ENCODE results near the gene ARFGAP2. TPM values are rescaled to one million over a fixed set of nuclear protein-coding genes. Genes with fewer than 3 reads are reported as not detected.
"Not testable (repeated sequence)": the region's sequence is repeated elsewhere in the genome, so short reads cannot be mapped to it uniquely, and the experiment has no call there.

The ARFGAP2 gene
- total RNA-seq, 1 donor from 2014 or later, result 119 TPM

GRCh38 chr11:47216121-47216798 lies 39.6 kb upstream of the ARFGAP2 start:
- Mint-ChIP-seq H3K27me3 (ENCODE audit: unreplicated experiment) (peaks cover 2% of the 10 kb centered on the region), H3K36me3 (ENCODE audit: unreplicated experiment) (no peaks in the 10 kb centered on the region), H3K4me3 (ENCODE audit: unreplicated experiment) (peak overlapping the region; percentile 90), H3K9me3 (ENCODE audit: unreplicated experiment) (peaks cover 7% of the 10 kb centered on the region), H3K4me1 (ENCODE audit: low read depth, unreplicated experiment) (peaks cover 4% of the 10 kb centered on the region), H3K27ac (ENCODE audit: unreplicated experiment) (peak overlapping the region; percentile 26)
- DNase-seq, result no peak
- no peak for TF ChIP-seq CTCF (IDR thresholded peaks at IDR 0.05; ENCODE audit: partially characterized antibody, unreplicated experiment)

- H3K27me3 Mint-ChIP-seq (ENCODE audit: unreplicated experiment), result peaks cover 2% of the 10 kb centered on the region
- no peaks in the 10 kb centered on the region for H3K36me3 Mint-ChIP-seq (ENCODE audit: unreplicated experiment)
- H3K27ac Mint-ChIP-seq (ENCODE audit: unreplicated experiment), result peak overlapping the region; percentile 82
- DNase-seq, result no peak
- H3K9me3 Mint-ChIP-seq (ENCODE audit: unreplicated experiment), result peaks cover 7% of the 10 kb centered on the region
- TF ChIP-seq CTCF (IDR thresholded peaks at IDR 0.05; ENCODE audit: partially characterized antibody, unreplicated experiment), result no peak
- peaks cover 4% of the 10 kb centered on the region for H3K4me1 Mint-ChIP-seq (ENCODE audit: low read depth, unreplicated experiment)
- H3K4me3 Mint-ChIP-seq (ENCODE audit: unreplicated experiment), result peak overlapping the region; percentile 90
Observed at GRCh38 chr11:47215366-47215910, 38.8 kb upstream of the ARFGAP2 start.

- no peak for TF ChIP-seq CTCF (IDR thresholded peaks at IDR 0.05; ENCODE audit: partially characterized antibody, unreplicated experiment)
- Mint-ChIP-seq H3K36me3 (ENCODE audit: unreplicated experiment) (no peaks in the 10 kb centered on the region), H3K9me3 (ENCODE audit: unreplicated experiment) (peaks cover 7% of the 10 kb centered on the region), H3K27ac (ENCODE audit: unreplicated experiment) (peak overlapping the region; percentile 94), H3K4me1 (ENCODE audit: low read depth, unreplicated experiment) (peaks cover 4% of the 10 kb centered on the region), H3K4me3 (ENCODE audit: unreplicated experiment) (peak overlapping the region; percentile 94), H3K27me3 (ENCODE audit: unreplicated experiment) (peaks cover 2% of the 10 kb centered on the region)
- peak; percentile 60 for DNase-seq
Observed at GRCh38 chr11:47213950-47214565, 37.4 kb upstream of the ARFGAP2 start.

GRCh38 chr11:47212938-47213337 lies 36.3 kb upstream of the ARFGAP2 start:
- H3K36me3 Mint-ChIP-seq (ENCODE audit: unreplicated experiment), result no peaks in the 10 kb centered on the region
- TF ChIP-seq CTCF (IDR thresholded peaks at IDR 0.05; ENCODE audit: partially characterized antibody, unreplicated experiment), result no peak
- H3K27me3 Mint-ChIP-seq (ENCODE audit: unreplicated experiment), result peaks cover 2% of the 10 kb centered on the region
- no peaks in the 10 kb centered on the region for H3K4me1 Mint-ChIP-seq (ENCODE audit: low read depth, unreplicated experiment)
- DNase-seq, result no peak
- no peak overlapping the region for H3K4me3 Mint-ChIP-seq (ENCODE audit: unreplicated experiment)
- H3K27ac Mint-ChIP-seq (ENCODE audit: unreplicated experiment), result no peak overlapping the region
- peaks cover 7% of the 10 kb centered on the region for H3K9me3 Mint-ChIP-seq (ENCODE audit: unreplicated experiment)

- TF ChIP-seq CTCF (IDR thresholded peaks at IDR 0.05; ENCODE audit: partially characterized antibody, unreplicated experiment), result no peak
- no peaks in the 10 kb centered on the region for H3K36me3 Mint-ChIP-seq (ENCODE audit: unreplicated experiment)
- no peaks in the 10 kb centered on the region for H3K27me3 Mint-ChIP-seq (ENCODE audit: unreplicated experiment)
- H3K27ac Mint-ChIP-seq (ENCODE audit: unreplicated experiment), result no peak overlapping the region
- no peak for DNase-seq
- H3K9me3 Mint-ChIP-seq (ENCODE audit: unreplicated experiment), result no peaks in the 10 kb centered on the region
- no peaks in the 10 kb centered on the region for H3K4me1 Mint-ChIP-seq (ENCODE audit: low read depth, unreplicated experiment)
- H3K4me3 Mint-ChIP-seq (ENCODE audit: unreplicated experiment), result no peak overlapping the region
Observed at GRCh38 chr11:47208628-47209027, 31.9 kb upstream of the ARFGAP2 start.

- not testable (repeated sequence) for H3K9me3 Mint-ChIP-seq (ENCODE audit: unreplicated experiment); DNase-seq; H3K4me3 Mint-ChIP-seq (ENCODE audit: unreplicated experiment); H3K4me1 Mint-ChIP-seq (ENCODE audit: low read depth, unreplicated experiment); H3K27ac Mint-ChIP-seq (ENCODE audit: unreplicated experiment); H3K36me3 Mint-ChIP-seq (ENCODE audit: unreplicated experiment); H3K27me3 Mint-ChIP-seq (ENCODE audit: unreplicated experiment)
Observed at GRCh38 chr11:47208008-47208552, 31.4 kb upstream of the ARFGAP2 start.
